GM12875 (cell line): ENCODE results near the gene CLTCL1.

Experiments used
- H3K4me3 ChIP-seq: one replicate; pipeline ENCODE4 v1.5.1; 2011; ENCODE audit warnings: low read depth, low read length, control low read depth
- TF ChIP-seq, protein P1 (sequence below): IDR thresholded peaks from 2 replicates; pipeline ENCODE4 v1.5.1; 2011; ENCODE audit warnings: low read depth, mild to moderate bottlenecking, control low read depth, inconsistent platforms, low read length, moderate library complexity, borderline replicate concordance; ENCODE audit not compliant: insufficient read depth

Gene CLTCL1

DNA sequence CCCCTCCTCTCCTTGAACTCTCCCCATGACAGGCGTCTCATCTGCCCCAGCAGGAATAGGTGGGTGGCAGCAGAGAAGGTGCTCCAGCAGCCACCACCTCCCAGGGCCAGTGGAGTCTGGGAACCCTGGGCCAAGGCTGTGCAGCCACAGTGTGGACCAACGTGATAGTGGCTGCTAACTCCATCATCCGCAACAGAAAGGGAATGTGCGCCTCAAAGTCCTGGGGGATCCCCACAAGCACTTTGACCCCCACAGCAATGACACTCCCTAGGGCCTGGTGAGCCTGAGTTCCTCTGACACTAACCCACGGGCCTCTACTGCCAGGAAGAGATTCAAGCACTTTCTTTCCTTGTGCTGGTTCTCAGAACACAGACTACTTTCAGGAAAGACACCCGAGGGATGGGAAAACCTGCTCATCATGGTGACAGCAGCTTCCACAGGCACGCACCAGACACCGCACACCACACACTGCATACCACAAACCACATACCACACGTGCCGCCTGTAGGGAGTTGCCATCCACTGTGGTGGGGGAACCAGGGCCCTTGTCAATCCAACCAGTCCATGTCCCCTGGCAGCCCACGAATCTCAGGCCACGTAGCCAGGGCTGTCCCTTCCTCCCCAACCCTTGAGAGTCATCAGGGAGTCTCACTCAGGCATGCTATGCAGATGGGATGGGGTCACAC, 109.6 kb downstream of the CLTCL1 start:
- TF ChIP-seq, protein P1, sequence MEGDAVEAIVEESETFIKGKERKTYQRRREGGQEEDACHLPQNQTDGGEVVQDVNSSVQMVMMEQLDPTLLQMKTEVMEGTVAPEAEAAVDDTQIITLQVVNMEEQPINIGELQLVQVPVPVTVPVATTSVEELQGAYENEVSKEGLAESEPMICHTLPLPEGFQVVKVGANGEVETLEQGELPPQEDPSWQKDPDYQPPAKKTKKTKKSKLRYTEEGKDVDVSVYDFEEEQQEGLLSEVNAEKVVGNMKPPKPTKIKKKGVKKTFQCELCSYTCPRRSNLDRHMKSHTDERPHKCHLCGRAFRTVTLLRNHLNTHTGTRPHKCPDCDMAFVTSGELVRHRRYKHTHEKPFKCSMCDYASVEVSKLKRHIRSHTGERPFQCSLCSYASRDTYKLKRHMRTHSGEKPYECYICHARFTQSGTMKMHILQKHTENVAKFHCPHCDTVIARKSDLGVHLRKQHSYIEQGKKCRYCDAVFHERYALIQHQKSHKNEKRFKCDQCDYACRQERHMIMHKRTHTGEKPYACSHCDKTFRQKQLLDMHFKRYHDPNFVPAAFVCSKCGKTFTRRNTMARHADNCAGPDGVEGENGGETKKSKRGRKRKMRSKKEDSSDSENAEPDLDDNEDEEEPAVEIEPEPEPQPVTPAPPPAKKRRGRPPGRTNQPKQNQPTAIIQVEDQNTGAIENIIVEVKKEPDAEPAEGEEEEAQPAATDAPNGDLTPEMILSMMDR = no peak
- no peak overlapping the region for H3K4me3 ChIP-seq

DNA sequence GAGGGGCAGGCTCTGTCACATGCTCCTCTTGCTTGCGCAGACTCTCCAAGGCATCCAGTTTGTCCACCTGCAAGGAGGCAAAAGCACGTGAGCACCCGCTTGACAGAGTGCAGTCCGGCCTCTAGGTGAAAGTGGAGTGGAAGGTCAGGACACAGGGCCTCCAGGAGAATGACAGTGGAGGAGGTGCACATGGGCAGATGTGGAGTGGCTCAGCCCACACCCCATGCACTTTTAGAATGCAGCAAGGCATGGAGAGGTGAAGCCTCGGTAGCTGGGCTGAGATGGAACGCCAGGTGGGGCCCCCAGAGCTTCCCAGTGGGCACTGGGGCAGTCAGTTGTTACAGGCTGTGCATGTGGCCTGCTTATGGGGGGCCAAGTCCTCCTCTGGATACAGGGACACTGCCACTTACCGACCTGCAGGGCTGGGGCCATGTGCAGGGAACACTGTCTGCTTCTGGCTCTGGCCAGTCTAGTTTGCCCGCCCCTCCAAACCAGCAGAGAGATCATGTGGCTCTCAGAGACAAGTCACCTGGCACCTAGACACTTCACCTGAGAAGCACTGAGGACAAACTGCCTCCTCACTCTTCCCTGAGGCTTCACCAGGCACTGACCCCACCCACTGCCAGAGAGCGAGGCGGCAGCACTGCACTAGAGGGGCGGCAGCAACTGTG, 110.6 kb downstream of the CLTCL1 start:
- no peak overlapping the region for H3K4me3 ChIP-seq
- TF ChIP-seq, protein P1 = no peak

DNA sequence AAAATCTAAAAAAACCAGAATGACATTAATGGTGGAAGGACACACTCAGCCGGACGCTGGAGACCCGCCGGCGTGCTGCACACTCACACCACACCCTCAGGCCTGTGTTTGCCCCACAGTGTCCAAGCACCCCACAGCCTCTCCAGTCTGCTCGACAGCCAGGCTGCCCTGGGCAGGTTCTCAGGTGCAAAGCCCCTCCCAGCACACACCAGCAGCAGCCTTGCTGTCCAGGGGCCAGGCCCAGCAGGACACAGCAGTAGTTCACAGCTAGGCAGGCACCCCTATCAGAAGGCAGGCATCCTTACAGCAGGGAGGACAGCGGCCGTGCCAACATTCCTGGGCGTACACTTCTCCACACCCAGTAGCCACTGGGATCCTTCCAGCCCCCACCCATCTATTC, 111.3 kb downstream of the CLTCL1 start:
- TF ChIP-seq, protein P1 = no peak

DNA sequence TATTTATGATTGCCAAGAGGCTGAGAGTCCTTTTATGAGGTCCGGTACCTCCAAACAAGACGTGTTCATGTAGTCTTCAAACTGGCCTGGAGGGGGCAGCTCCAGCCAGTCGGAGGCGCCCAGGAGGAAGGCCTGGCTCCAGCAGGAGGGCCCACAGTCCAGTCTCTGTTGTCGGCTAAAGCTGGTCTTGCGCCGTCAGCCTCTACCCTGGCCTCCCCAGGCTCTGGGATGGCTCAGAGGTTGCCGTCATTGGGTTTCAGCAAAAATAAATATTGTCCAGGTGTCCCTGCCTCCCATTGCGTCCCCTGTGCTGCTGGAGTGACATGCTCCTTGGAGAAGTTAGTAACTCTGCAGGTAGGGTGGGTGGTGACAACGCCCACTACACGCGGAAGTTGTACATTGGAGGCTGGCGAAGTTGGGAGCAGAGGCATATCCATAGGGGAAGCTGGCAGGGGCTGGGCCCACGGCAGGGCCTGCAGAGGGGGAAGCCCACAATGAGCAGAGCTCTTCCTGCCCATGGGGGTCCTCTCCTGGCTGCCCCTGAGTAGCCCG, 111.9 kb downstream of the CLTCL1 start:
- peak overlapping the region; percentile 91 for H3K4me3 ChIP-seq
- TF ChIP-seq, protein P1 = peak; percentile 80

More for the DNA sequence above, 111.3 kb downstream of the CLTCL1 start:
- no peak overlapping the region for H3K4me3 ChIP-seq

DNA sequence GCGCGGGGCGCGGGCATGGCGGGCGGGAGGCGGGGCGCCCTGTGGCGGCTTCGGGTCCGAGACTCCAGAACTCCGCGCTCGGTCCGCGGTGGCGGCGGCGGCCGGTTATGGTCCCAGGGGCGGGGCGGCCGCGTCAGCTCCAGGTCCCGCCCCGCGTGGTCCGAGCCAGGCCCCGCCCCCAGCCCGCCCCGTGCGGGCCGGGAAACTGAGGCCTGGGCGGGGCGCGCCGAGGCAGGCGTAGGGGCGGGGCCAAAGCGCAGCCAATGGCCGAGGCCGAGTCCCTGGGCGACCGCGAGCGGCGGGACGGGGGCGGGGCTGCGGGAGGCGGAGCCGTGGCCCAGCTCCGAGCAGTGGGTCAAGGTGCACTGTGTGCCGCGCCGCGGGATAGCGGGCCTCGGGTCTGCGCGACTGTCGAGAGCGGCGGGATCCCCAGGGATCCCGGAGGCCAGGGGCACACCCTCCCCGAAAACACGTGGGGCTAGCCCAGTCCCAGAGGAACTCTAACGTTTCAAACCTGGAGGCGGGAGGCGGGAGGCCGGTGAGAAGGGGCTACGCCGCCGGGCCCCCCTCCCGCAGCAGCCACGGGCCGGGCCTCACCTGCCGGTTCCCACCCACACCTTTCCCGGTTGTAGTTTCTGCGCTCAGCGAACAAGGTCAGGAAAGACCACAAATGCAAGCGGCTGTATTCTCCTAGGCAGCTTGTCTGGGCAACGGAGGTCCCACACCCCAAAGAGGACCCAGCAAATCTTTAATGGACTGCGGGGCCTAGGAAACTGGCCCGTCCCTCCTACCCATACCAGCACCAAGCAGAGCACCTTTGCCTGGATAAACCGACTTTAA, 112.6 kb downstream of the CLTCL1 start, which contains the start of gene SLC25A1:
SLC25A1 (minus strand) TSS at position 80 of the 840 bp plus-strand sequence; CDS start at position 17, 63 bp downstream.
- TF ChIP-seq, protein P1 = no peak
- H3K4me3 ChIP-seq = peak within 1 kb of the TSS; percentile 91

DNA sequence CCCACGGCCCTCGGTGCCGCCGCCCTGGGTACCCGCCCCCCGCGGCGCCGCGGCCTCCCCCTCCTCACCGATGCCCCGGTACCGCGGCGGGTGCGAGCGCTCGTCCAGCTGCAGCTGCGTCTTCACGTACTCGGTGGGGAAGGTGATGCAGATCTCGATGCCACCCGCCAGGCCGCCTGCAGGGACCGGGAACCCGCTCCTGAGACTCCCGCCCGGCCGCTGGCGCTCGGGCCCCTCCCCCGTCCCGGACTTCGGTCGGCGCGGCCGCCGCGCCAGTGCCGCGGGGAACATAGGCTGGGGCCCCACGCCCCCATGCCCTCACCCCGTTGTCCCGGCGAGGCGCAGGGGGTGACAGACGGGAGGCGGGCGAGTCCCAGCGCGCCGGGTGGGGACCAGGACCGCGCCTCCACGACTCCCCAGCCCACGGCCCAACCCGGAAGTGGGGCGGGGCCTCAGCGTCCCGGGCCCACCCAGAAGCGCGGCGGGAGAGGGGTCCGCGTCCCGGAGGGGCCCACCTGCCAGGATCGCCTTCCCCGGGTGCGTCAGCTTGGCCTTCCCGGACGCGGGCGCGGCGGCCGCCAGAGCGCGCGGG, 113.4 kb downstream of the CLTCL1 start:
- peak overlapping the region; percentile 91 for H3K4me3 ChIP-seq
- TF ChIP-seq, protein P1 = no peak
